HTR-8/SVneo (cell line): Measurements from ENCODE around the gene DNA2.
A peak's percentile ranks its signal among the peaks of the same experiment; 100 is the strongest.
"Not testable (repeated sequence)": the region's sequence is repeated elsewhere in the genome, so short reads cannot be mapped to it uniquely, and the experiment has no call there.

Experiments used
- DNase-seq: peaks from one replicate; pipeline ENCODE4 v3.0.0; 2011; ENCODE audit warnings: low spot score, mixed read lengths; ENCODE audit not compliant: insufficient read length
- FAIRE-seq: peaks from 2 replicates; lab custom pipeline; 2011; peaks lifted over from hg19 to GRCh38; lab: Jason Lieb, UNC

Gene DNA2

GRCh38 chr10:68471586-68472408, at the start of gene DNA2:
Gene DNA2, minus strand, starts transcription at chr10:68471973. Its CDS starts 109 bp downstream, at chr10:68471864.
- FAIRE-seq (no peak), DNase-seq (peak; percentile 95)

- not testable (repeated sequence) for DNase-seq, FAIRE-seq
Measured at GRCh38 chr10:68518609-68519008, 46.8 kb upstream of the DNA2 start.

- no peak for DNase-seq
Measured at GRCh38 chr10:68517188-68517587, 45.4 kb upstream of the DNA2 start.

GRCh38 chr10:68516766-68517165, 45.0 kb upstream of the DNA2 start:
- DNase-seq (no peak), FAIRE-seq (no peak)

More at GRCh38 chr10:68517188-68517587, 45.4 kb upstream of the DNA2 start:
- no peak for FAIRE-seq

GRCh38 chr10:68516216-68516615, 44.4 kb upstream of the DNA2 start:
- not testable (repeated sequence) for DNase-seq, FAIRE-seq

- FAIRE-seq: no peak
- DNase-seq: no peak
Measured at GRCh38 chr10:68508090-68508489, 36.3 kb upstream of the DNA2 start.

- DNase-seq (no peak), FAIRE-seq (no peak)
Measured at GRCh38 chr10:68506411-68506810, 34.6 kb upstream of the DNA2 start.

- DNase-seq (no peak), FAIRE-seq (no peak)
Measured at GRCh38 chr10:68502846-68503245, 31.1 kb upstream of the DNA2 start.

GRCh38 chr10:68501691-68502090, 29.9 kb upstream of the DNA2 start:
- FAIRE-seq: no peak
- DNase-seq: no peak

GRCh38 chr10:68499544-68499943, 27.8 kb upstream of the DNA2 start:
- FAIRE-seq (no peak), DNase-seq (no peak)

- DNase-seq: no peak
- FAIRE-seq: no peak
Measured at GRCh38 chr10:68496072-68496471, 24.3 kb upstream of the DNA2 start.

- FAIRE-seq (no peak), DNase-seq (no peak)
Measured at GRCh38 chr10:68492118-68492517, 20.3 kb upstream of the DNA2 start.

- FAIRE-seq (no peak), DNase-seq (no peak)
Measured at GRCh38 chr10:68489919-68490318, 18.1 kb upstream of the DNA2 start.

GRCh38 chr10:68474021-68474420, 2.2 kb upstream of the DNA2 start:
- DNase-seq: no peak
- FAIRE-seq: no peak

GRCh38 chr10:68471063-68471585, 649 bp downstream of the DNA2 start:
- no peak for DNase-seq
- FAIRE-seq: no peak

GRCh38 chr10:68470300-68470699, 1.5 kb downstream of the DNA2 start:
- FAIRE-seq: no peak
- no peak for DNase-seq

GRCh38 chr10:68469838-68470237, 1.9 kb downstream of the DNA2 start:
- FAIRE-seq: no peak
- DNase-seq: no peak

- not testable (repeated sequence) for FAIRE-seq, DNase-seq
Measured at GRCh38 chr10:68464729-68465128, 7.0 kb downstream of the DNA2 start.

GRCh38 chr10:68463365-68464093, 8.2 kb downstream of the DNA2 start:
- no peak for FAIRE-seq
- no peak for DNase-seq

GRCh38 chr10:68462536-68462935, 9.2 kb downstream of the DNA2 start:
- no peak for DNase-seq
- FAIRE-seq: no peak

- no peak for DNase-seq
- no peak for FAIRE-seq
Measured at GRCh38 chr10:68461032-68461431, 10.7 kb downstream of the DNA2 start.
